NCI-H2196 (cell line): ENCODE data around the gene CAPN2.

ENCODE experiments used
- DNase-seq: peaks from one replicate; lab custom pipeline; 2025; ENCODE audit not compliant: unreplicated experiment; lab: John Stamatoyannopoulos, UW

Gene CAPN2

GRCh38 chr1:223712194-223712849 is at the start of gene CAPN2:
Gene CAPN2, plus strand, starts transcription at chr1:223712539. Its CDS starts 102 bp downstream, at chr1:223712641.
- DNase-seq, result peak; percentile 70

DNA sequence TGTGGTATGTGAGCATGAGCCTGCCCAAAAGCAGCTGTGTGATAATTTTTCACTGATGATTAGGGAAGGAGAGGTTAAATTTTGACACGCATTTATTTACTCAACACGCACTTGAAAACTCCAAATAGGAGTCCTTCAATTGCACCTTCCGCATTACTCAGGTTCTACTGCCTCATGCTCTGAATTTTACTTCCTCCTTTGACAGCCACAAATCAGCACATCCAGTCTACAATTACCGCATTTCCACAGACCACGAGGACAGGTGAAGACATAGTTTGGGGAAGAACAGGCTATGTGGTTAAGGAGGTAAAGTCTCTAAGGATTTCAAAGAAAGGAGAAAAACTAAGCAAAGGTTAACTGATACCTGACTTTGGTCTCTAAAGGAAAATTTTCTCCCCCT is 49.4 kb upstream of the CAPN2 start:
- no peak for DNase-seq

DNA sequence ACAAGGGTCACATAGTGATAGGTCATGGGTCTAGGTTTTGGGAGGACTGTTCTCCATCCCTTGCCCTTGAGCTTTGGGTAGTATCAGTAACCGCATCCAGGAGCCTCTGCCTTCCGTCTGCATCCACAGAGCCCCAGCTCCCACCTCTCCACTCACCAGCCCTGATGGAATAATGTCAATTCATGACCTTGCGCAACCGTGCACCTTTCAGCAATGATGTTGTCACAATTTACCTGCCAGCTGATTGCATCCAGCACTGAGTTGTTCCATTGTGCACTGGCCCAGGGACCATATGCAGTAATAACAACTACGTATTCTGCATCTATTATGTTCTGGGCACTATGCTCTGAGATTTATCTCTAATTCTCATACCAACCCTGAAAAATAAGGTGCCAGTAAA is 48.2 kb upstream of the CAPN2 start:
- DNase-seq, result no peak

GRCh38 chr1:223665592-223666312 is 46.6 kb upstream of the CAPN2 start, which contains the start of gene CAPN8:
Gene CAPN8, minus strand, starts transcription at chr1:223665701. Its CDS starts 55 bp downstream, at chr1:223665646.
- no peak for DNase-seq

DNA sequence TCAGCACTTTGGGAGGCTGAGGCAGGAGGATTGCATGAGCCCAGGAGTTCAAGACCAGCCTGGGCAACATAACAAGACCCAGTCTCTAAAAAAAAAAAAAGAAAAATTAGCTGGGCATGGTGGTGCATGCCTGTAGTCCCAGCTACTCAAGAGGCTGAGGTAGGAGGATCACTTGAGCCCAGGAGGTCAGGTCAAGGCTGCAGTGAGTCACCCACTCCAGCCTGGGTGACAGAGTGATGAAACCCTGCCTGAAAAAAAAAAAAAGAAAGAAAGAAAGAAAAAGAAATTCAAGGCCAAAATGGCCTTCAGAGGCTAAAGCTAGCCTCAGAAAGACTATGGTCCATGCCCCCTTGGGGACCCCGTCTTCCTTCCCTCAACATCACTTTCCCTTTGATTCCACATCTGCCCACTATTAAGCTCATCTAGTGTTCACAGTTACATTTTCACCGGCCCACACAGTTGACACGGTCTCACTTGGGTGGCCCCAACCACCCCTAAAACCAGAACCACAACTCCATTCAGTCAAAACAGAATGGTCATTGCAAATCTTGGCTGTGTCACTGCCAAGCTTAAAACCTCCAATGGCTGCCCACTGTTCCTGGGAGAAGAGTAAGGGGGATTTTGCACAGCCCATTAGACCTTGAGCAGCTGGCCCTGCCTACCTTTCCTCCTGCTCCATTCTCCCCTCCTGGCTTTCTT is 44.7 kb upstream of the CAPN2 start:
- no peak for DNase-seq

- no peak for DNase-seq
These were observed 43.1 kb upstream of the CAPN2 start for GRCh38 chr1:223669003-223669795.

DNA sequence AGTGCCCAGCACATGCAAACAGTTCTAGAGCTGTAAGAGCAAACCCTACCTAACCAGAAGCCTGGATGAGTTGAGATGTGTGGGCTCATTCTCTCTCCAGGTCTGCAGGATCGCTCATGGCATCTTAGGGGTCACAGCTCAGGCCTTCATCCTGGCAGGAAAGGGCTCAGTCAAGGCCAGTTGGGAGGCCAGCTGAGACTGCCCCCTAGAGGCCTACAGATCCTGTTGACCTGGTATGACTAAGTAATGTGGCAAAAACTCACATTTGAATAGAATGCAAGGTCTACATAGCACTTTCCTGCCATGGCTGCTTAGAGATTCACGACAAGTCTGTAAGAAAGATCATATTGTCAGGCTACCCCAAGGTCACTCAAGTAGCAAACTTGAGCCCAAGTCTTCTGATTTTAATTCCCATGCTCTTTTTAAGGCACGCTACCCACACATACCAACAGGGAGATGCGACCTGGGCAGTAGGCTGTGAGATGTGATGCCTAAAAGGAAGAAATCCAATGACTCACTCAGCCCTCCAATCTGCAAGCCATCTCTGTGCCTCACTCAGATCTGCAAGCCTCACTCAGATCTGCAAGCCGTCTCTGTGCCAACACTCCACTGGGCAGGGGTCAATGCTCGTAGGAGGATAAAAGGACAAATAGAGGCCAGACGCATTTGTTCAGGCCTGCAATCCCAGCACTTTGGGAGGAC is 41.7 kb upstream of the CAPN2 start:
- peak; percentile 7 for DNase-seq

DNA sequence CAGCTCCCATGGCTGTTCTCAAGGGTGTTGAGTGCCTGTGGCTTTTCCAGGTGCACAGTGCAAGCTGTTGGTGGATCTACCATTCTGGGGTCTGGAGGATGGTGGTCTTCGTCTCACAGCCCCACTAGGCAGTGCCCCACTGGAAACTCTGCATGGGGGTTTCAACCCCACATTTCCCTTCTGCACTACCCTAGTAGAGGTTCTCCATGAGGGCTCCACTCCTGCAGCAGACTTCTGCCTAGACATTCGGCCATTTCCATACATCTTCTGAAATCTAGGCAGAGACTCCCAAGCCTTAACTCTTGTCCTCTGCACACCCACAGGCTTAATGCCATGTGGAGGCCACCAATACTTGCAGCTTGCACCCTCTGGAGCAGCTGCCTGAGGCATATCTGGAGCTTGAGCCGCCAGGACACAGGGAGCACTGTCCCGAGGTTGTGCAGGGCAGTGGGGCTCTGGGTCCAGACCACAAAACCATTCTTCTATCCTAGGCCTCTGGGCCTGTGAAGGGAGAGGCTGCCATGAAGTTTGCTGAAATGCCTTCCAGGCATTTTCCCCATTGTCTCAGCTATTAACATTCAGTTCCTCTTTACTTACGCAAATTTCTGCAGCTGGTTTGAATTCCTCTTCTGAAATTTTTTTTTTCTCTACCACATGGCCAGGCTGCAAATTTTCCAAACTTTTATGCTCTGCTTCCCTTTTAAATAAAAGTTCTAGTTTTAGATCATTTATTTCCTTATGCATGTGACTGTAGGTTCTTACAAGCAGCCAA is 38.0 kb upstream of the CAPN2 start:
- no peak for DNase-seq

GRCh38 chr1:223678841-223679240 is 33.5 kb upstream of the CAPN2 start:
- no peak for DNase-seq

DNA sequence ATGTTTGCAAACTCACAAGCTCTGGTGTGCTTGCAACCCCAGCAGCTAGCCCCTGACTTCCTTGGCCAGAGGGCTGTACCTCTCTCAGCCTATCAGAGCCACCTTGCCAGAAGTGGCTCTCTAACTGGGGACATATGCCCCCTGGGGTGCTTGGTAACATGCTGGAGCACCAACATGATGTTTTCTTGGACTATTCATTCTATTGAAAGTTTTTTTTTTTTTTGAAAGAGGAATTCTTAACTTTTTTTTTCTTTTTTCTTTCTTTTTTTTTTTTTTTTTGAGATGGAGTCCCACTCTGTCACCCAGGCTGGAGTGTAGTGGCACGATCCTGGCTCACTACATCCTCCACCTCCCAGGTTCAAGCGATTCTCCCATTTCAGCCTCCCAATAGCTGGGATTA is 32.2 kb upstream of the CAPN2 start:
- no peak for DNase-seq

DNA sequence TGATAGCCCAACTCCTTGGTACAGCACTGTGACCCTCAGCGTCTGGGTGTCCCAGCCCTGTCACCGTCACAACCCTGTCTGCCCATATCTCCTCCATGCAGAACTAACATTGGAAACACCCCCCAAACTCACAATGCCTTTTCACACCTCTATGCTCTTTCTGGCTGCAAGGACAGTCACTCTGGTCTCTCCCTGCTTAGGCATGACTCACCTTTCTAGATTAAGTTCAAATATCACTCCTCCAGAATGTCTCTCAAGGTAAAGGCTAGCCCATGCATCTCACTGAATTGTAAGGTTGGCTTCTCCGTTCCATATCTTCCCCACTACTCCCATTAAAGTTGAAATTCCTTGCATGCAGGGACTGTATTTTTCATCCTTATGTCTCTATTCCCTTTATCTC is 29.8 kb upstream of the CAPN2 start:
- no peak for DNase-seq

- DNase-seq, result peak; percentile 68
These were observed 28.5 kb upstream of the CAPN2 start for GRCh38 chr1:223683586-223684487.

- no peak for DNase-seq
These were observed 27.9 kb upstream of the CAPN2 start for GRCh38 chr1:223684488-223684792.

DNA sequence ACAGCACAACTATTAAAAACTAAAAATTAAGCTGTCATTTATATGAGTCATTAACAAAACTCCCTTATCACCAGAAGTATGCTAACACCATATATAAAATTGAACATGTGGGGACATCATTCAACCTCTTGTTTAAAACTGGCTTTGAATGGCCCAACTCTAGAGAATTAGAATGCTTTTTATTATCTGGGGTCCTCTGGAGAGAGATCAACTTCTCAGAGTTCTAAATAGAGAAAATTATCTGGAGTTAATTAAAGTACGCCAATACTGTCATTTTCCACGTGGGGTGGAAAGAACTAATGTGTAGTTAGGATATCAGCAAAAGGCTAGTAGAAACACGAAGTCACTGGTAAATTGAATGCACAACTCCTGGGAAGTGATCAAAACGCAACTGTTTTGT is 21.2 kb upstream of the CAPN2 start:
- no peak for DNase-seq

DNA sequence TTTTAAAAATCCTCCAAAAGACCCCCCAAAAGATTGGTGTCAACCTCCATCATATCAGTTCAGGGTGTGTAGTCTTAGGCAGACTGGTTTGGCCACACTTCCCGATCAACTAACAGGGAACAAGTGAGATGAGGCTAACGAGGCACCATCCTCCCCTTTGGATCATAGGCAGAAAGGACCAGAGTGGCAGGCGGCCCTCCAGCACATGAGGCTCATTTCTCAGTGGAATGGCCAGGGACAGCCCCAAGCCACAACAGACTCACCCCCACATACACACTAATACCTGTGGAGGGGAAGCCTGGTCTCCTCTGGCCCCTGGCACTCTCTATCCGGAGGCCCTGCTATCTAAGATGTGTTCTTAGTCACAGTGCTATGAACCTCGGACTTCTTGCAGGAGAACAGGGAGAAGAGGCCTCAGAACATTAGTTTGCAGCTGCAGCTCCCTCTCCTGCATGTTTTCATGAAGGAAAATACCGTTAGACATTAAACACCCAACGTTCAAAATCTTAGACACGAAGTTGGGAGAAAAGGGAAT is 17.3 kb upstream of the CAPN2 start:
- no peak for DNase-seq

GRCh38 chr1:223695941-223696340 is 16.4 kb upstream of the CAPN2 start:
- DNase-seq, result no peak

DNA sequence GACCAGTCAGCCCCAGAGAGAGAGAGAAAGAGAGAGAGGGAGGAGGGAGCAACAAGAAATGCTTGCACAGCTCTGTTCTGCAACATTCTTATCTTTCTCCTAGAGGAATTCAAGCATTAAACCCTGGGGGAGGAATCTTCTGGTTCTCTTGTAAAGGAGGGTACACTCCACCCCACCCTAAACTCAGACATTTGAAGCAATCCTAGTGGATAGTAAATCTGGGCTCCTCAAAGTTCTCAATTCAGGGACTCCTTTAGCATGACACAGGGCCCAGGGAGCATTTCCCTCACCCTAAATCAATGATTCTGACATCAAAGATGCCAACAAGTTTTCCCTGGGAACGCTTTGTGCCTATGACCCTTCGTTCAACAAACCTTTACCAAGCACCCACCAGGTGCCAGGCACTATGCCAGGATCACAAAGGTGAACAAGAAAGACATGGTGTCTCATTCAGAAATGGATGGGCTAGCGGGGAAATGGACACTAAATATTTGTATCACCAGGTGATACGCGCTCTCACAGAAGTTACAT is 11.9 kb upstream of the CAPN2 start:
- peak; percentile 18 for DNase-seq

- no peak for DNase-seq
These were observed 11.2 kb upstream of the CAPN2 start for GRCh38 chr1:223700942-223701637.
